HG03432 (cell line): ENCODE results near the gene DNAJB6.

Source experiments
- ATAC-seq: cut with Tn5 transposase; IDR thresholded peaks from one replicate; pipeline ENCODE4 v1.9.1; 2021; ENCODE audit warnings: mild to moderate bottlenecking, moderate library complexity; ENCODE audit not compliant: unreplicated experiment

The DNAJB6 gene

DNA sequence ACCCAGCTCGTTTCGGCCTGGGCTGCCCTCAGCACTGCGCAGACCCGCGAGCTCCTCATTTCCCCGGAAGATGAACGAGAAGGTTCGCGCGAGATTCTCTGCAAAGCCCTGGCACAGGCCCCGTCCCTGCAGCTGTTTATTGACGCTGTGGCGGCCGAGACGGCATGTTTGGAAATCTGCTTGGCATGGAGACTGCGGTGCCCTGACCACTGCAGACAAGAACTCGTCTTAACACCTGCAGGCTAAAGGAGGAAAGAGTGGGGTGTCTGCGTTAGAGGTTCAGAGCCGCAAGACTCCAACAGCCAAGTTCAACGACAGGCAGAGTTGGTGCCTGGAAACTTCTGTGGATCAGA lies 125.6 kb downstream of the DNAJB6 start:
- no peak for ATAC-seq

DNA sequence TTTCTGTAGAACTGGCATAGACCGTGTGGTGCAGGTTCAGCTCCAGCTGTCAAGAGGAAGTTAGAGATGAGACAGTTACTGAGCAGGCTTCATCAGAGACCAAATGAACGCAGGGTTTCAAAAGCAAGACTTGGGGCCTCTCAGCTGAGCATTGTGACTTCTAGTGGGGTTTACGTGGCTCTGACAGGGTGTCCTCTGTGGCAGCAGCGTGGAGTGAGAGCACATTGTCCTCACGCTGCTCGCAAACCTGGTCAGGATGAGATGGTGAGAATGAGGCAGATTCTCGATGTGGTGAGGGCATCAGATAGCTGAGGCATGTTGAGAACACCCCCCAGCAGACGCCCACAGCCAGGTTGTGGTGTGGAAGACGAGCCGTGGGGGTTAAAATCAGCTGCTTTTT lies 126.0 kb downstream of the DNAJB6 start:
- no peak for ATAC-seq

DNA sequence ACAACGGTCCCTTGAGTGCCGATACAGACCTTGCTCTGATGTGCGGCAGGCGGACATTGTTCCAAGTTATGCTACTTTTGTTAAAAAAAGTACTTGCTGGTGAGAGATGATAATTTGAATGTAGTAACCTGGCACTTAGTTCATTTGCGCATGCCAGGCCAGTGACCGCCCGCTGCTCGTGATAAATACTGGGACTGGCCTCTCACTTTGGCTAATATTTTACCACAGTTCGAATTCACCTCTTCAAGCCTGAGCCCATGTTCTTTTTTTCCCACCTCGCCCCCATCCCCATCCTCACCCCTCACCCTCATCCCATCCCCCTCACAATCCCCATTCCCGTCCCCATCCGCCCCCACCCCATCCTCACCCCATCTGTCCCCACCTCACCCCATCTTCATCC lies 126.4 kb downstream of the DNAJB6 start:
- no peak for ATAC-seq

DNA sequence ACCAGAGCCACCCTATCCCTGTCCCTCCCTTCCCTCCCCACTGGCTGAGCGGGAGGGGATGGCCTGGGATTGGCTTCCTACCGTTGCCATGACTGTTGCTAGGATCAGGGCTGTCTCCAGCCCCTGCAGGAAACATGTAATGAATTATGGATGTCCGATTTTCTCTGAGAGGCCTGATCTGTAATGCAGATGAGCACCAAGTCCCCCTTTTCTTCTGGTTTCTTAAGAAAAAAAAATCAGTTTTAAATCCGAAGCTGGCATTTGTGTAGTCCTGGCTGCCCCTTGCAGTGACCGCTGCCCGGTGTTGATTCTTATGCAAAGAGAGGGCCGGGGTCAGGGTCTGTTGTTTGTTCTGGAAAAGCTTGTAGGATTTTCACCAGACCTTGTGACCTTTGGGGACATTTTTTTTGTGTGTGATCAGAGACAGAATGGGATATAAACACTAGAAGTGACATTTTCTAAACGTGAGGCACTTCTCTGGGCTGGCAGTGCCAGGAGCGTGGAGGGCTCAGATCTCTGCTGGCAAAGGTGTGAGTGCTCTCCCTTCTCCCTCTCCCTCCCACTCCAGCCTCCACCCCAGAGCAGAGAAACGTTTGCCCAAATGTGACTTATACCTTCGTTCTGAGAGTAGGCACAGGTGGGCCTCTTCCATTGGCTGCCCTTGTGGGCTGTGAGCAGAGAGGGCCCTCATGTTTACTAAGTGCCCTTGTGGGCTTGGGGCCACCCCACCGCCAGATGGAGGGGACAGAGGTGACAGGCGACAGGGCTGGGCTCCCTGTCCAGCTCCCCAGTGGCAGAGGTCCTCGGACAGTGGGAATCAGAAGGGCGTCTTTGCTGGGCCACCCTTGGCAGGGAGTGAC lies 127.5 kb downstream of the DNAJB6 start:
- no peak for ATAC-seq

DNA sequence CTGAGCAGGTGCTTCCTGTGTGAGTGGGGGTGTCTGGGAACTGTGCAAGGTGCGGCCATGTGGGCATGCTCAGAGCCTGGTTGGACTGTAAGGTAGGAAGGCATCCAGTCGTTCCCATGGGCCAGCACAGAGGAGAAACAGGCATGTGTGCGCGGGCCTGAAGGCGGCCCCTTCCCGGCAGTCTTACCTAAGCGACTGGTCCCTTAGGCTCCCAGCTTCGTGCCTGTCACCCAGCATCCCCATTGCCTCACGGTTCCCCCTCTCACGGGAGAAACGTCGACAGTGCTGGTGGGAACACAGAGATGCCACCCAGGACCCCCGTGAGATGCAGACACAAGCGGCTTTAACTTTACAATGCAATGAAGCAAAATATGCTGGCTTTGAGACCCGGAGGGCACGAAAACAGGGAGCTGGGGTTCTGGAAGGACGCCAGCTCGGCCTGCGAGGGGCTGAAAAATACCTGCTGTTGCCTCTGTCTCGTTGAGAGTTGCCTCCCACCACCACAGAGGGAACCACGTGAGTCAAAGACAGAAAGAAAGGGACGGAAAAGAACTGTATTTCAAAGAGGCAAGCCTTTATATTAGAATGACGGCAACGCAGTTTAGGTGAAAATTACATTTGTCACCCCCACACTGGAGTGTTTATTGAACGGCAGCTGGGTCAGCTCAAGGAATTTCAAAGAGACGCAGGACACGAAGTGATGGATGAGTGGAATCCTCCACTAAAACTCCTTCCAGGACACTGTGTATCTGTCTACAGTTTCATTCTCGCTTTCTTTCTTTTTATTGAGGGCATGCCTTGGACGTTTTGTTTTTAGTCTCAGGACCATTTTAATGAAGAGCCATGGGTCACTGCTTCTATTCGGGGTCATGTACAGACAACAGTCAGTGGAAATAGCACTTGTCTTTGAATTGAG lies 128.4 kb downstream of the DNAJB6 start:
- ATAC-seq: no peak

- no peak for ATAC-seq
Observed at GRCh38 chr7:157465891-157466866, 129.4 kb downstream of the DNAJB6 start.

DNA sequence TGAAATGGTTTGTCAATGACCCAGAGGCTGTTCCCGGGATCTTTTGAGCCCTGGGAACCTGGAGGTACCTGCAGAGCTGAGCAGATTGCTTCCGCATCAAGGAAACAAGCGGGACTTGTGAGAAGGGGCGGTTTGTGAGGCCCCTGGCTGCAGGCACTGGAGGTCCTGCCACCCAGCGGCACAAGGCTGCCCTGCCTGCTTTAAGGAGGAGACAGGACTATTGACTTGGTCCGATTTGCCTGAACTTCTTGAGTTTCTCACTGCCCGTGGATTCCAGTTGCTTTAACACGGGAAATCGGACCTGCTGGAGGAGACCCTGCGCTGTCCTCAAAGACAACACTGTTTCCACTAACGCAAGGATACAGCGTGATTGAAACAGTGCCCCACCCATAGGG lies 130.1 kb downstream of the DNAJB6 start:
- ATAC-seq: no peak
